ENCODE data around the gene ANGPTL2. TPM values are rescaled to one million over a fixed set of nuclear protein-coding genes. Genes with fewer than 3 reads are reported as not detected.

The ANGPTL2 gene
- total and polyA plus RNA-seq, 9 of the 15 experiments (the other 6 are each of a cell fraction or from before 2014, with no cell fraction given) = not detected

DNA sequence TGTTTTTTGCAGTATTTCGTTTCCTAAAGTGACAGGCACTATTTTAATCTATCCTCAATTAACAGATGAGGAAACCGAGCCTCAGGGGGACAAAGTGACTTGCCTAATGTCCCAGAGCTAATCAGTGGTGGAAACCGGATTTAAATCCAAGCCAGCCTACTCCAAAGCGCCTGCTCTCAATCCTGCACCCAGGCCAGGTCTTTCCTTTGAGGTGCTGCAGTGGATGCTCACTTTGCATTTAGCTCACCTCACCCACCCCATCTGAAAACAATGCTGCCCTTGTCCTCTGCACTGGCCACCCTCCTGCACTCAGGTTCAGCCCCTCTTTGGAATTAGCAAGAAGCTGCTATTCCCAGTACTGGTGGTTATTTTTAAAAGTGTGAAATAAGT is 16.0 kb downstream of the ANGPTL2 start:
- peaks cover 17 to 50% of the 10 kb centered on the region in 2 experiments for H3K27me3 ChIP-seq (ENCODE audit: control insufficient read depth in 2 of 2, insufficient read depth in 2 of 2, low read length in 2 of 2)
- WGBS (ENCODE audit: insufficient coverage, low coverage, missing lambda C conversion rate) = 2% methylated on average over 4 of the region's 4 CpGs
- H3K9me1 ChIP-seq (ENCODE audit: control insufficient read depth, insufficient read depth, low read length) = no peaks in the 10 kb centered on the region
- BruUV-seq (replicated peaks) = no TSS peak
- no peaks in the 10 kb centered on the region for H4K20me1 ChIP-seq (replicated peaks; ENCODE audit: control insufficient read depth, insufficient read depth, low read length)
- in situ Hi-C loops (cut with MboI) = no loop called here
- H3K4me3 ChIP-seq = no peak overlapping the region
- no peaks in the 10 kb centered on the region for H3K79me2 ChIP-seq (ENCODE audit: control insufficient read depth, insufficient read depth, low read length)
- intact Hi-C loops (cut with micrococcal nuclease) = no loop called here
- no peak overlapping the region for H3K27ac ChIP-seq (ENCODE audit: extremely low read depth, low read depth, low read length)
- ChIA-PET POLR2A (interaction anchor here (1.6 kb wide), 1 partner anchor 30 kb away, joined by 3 read pairs; no protein-coding TSS in a partner anchor), CTCF (ENCODE audit: low intra/inter-chr PET ratio) (no interaction called here)
- no peak overlapping the region for H3K9ac ChIP-seq (ENCODE audit: insufficient read depth in 1 of 2, low read depth in 2 of 2, low read length in 2 of 2)
- ATAC-seq (no peak), FAIRE-seq (no peak), DNase-seq (ENCODE audit: extremely low read depth in 1 of 4, low spot score in 3 of 4) (no peak)
- no peak overlapping the region for H2AFZ ChIP-seq (ENCODE audit: low read depth, low read length)
- H3K4me1 ChIP-seq (replicated peaks in 1 of 2; ENCODE audit: control insufficient read depth in 2 of 2, insufficient read depth in 2 of 2, low read length in 2 of 2) = no peaks in the 10 kb centered on the region; a peak in 1 of 5 replicates
- H3K36me3 ChIP-seq (ENCODE audit: control insufficient read depth, insufficient read depth, low read length) = no peaks in the 10 kb centered on the region
- TF ChIP-seq MAFF (IDR thresholded peaks at IDR 0.05; ENCODE audit: low read length) (no peak), ZEB2 (IDR thresholded peaks at IDR 0.05) (no peak), GTF2A2 (tag; IDR thresholded peaks at IDR 0.05) (no peak)
- H3K4me2 ChIP-seq (ENCODE audit: insufficient read depth, low read length) = no peak overlapping the region
- no peaks in the 10 kb centered on the region for H3K9me3 ChIP-seq (replicated peaks; ENCODE audit: control insufficient read depth, insufficient read depth, low read depth, low read length)

DNA sequence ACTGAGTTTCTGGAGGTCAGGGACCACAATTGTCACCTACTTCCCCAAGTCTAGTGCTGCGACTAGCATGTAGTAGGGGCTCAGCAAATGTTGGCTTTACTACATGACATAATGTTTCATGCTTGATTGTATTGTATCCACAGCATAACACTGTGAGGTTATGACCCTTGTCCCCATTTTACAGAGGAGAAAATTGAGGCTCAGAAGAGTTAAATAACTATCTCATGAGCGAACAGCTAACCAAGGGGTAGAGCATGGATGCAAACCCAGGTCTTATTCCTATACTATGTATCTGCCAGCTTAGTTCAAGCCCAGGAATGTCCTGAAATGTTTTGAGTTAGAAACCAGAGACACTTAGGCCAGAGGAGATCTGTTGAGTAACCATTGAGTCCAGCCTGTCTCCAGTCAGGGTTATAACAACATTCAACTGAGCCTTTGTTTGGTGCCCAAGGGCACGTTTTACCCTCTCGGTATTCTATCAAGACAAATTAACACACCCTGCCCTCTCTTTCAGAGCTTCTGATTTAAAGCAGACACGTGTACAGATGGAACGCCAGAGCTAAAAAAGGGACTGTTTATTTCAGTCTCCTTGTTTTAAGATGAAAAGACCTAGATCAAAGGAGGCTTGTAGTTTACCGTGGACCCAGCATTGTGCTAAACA is 16.5 kb downstream of the ANGPTL2 start:
- ATAC-seq = no peak
- H3K36me3 ChIP-seq (ENCODE audit: control insufficient read depth, insufficient read depth, low read length) = no peaks in the 10 kb centered on the region
- H3K9ac ChIP-seq (ENCODE audit: insufficient read depth in 1 of 2, low read depth in 2 of 2, low read length in 2 of 2) = no peak overlapping the region
- ChIA-PET CTCF (ENCODE audit: low intra/inter-chr PET ratio) (no interaction called here), POLR2A (no interaction called here)
- no peak for TF ChIP-seq ASH1L (IDR thresholded peaks at IDR 0.05; ENCODE audit: borderline replicate concordance, low read depth, partially characterized antibody)
- TF ChIP-seq RBM25 (IDR thresholded peaks at IDR 0.05; ENCODE audit: low read depth, low read length, severe bottlenecking) = peak; percentile 73
- TF ChIP-seq BCOR (IDR thresholded peaks at IDR 0.05) = peak; percentile 47; the same call in 1 of the 2 replicates
- no peak overlapping the region for H3K27ac ChIP-seq (ENCODE audit: extremely low read depth, low read depth, low read length)
- no peaks in the 10 kb centered on the region for H4K20me1 ChIP-seq (replicated peaks; ENCODE audit: control insufficient read depth, insufficient read depth, low read length)
- intact Hi-C loops (cut with micrococcal nuclease) = no loop called here
- no peaks in the 10 kb centered on the region for H3K79me2 ChIP-seq (ENCODE audit: control insufficient read depth, insufficient read depth, low read length)
- H3K27me3 ChIP-seq (ENCODE audit: control insufficient read depth in 2 of 2, insufficient read depth in 2 of 2, low read length in 2 of 2) = peaks cover 17 to 46% of the 10 kb centered on the region in 2 experiments
- no peak overlapping the region for H3K4me2 ChIP-seq (ENCODE audit: insufficient read depth, low read length)
- FAIRE-seq = no peak
- no peak overlapping the region for H2AFZ ChIP-seq (ENCODE audit: low read depth, low read length)
- H3K9me1 ChIP-seq (ENCODE audit: control insufficient read depth, insufficient read depth, low read length) = no peaks in the 10 kb centered on the region
- H3K4me3 ChIP-seq = no peak overlapping the region
- BruUV-seq (replicated peaks) = no TSS peak
- in situ Hi-C loops (cut with MboI) = no loop called here
- H3K9me3 ChIP-seq (replicated peaks; ENCODE audit: control insufficient read depth, insufficient read depth, low read depth, low read length) = no peaks in the 10 kb centered on the region
- DNase-seq (ENCODE audit: extremely low read depth in 1 of 4, low spot score in 3 of 4) = no peak
- 2% methylated on average over 7 of the region's 7 CpGs for WGBS (ENCODE audit: insufficient coverage, low coverage, missing lambda C conversion rate)
- no peaks in the 10 kb centered on the region; a peak in 1 of 5 replicates for H3K4me1 ChIP-seq (replicated peaks in 1 of 2; ENCODE audit: control insufficient read depth in 2 of 2, insufficient read depth in 2 of 2, low read length in 2 of 2)

All from K562 (cell line).